GM18499 (cell line): ENCODE data around the gene USP22.
"Not testable (repeated sequence)": the region's sequence is repeated elsewhere in the genome, so short reads cannot be mapped to it uniquely, and the experiment has no call there.

Experiments
- ATAC-seq: cut with Tn5 transposase; IDR thresholded peaks from one replicate; pipeline ENCODE4 v1.9.1; 2021; ENCODE audit warnings: moderate number of reproducible peaks; ENCODE audit not compliant: insufficient read depth, unreplicated experiment

USP22 gene

DNA sequence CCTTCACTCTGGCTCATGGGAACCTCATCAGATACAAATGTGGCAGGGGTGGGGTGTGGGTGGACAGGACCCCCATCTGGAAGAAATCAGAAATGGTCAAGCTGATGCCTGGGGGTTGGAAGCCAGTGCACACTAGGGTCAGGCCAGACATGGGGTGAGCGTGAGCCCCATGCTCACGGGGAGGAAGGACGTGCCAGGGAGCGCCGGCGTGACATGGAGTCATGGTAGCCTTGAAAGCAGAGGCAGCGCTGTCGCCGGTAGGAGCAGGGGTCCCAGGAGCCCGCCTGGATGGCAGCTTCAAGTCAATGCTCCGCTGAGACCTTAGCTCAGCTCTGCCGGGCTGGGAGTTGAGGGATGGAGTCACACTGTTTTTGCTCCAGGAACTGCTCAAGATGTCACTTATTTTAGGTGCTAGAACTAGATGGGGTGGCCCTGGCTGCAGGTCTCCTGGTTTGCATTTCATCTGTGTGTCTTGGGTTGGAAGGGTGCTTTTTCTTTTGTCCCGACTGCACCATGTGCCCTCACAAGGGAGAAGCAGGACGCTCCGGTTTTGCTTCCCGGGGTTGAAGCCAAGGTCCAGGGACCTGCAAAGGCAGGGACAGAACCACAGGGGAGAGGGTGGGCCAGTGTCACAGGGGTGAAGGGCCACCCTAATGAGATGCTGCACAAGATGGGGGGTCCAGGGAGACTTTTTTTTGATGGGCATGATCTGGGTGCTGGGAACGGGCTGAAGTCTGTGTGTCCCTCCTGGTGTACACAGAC is 51.4 kb downstream of the USP22 start:
- ATAC-seq: no peak

DNA sequence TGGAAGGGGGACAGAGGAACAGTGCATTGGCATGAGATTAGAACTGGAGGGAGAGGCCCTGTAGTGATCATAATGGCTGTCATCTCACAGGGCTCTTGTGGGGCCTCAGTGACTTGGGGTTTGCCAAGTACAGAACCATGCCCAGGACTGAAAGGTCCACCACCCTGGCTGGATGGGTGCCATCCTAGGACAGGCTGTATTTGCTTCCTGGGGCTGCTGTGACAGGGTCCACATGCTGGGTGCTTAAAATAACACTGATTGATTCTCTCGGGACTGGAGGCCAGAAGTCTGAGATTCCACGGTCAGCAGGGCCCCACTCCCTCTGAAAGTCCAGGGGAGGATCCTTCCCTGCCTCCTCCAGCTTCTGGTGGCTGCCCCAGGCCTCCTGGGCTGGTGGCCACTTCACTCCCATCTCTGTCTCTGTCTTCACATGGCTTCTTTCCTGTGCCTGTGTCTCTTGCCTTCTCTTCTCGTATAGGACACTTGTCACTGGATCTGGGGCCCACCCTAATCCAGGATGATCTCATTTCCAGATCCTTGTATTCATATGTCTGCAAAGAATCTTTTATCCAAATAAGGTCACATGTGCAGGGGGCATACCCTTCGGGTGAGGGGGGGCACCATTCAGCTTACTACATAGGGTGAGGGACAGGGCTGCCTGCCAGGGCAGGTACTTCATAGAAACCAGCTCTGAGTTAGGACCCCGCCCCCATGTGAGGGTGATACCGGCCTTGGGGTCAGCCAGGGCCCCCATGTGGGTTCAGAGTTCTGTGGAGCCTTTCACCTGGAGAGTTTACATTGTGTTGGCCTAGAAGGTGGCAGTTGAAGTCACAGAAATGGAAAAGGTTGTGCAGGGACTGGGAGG is 52.6 kb downstream of the USP22 start:
- ATAC-seq: no peak

DNA sequence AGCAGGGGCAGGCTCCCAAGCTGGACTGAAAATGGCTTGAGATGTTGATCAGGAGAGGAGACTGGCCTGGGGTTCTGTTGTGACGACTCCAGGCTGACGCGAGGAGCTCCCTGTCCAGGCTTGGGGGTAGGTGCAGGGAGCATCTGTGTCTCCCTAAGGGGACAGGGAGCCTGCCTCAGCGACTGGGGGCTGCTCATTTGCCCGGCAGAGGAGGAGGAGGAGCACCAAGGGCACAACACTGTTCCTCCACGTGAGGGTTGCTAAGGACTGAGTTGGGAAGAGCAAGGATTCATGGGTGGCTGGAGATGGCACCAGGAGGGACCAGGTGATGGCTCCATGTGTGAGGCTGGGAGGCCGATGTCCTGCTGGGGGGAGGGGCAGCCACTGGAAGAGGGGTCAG is 53.3 kb downstream of the USP22 start:
- ATAC-seq: no peak

DNA sequence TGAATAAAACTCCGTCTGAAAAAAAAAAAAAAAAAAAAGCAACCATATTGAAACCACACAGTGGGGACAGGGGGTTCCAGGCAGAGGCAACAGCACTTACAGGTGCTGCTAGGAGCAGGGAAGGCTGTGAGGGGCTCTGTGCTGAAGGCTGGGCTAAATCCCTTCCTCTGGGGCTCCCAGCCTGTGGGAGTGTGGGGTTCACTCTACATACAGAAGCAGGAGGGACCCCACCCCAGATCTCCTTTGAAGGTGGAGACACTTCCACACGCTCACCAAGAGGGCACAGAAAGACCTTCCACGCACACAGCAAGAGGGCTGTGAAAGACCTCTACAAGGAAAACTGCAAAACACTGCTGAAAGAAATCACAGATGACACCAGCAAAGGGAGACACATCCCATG is 53.9 kb downstream of the USP22 start:
- ATAC-seq: no peak

DNA sequence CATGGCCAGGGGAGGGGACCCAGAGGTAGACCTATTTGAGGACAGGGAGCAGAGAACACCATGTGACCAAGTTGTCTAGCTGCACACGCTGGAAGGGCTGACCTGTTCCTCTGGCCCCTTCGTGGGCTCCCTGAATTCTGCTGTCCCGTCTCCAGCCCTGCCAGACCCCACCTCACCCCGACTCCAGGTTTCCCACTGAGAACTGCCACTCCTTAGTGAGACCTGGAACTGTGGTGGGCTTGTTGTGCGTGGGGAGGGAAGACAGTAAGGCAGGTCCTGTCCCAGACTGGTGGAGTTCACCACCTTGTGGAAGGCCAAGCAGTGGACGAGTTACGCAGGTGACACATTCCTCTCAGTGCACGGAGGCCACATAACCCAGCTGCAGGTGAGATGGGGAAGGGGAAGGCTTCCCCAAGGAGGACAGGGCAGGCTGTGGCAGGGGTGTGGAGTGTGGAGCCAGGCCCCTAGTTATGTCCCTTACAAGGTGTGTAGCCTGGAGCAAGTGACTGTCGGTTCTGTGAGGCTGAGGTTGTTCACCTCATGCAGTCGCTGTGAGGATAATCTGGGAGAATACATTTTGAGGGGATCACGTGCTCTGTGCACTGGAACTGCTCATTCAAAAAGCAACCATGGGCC is 54.7 kb downstream of the USP22 start:
- ATAC-seq: no peak

DNA sequence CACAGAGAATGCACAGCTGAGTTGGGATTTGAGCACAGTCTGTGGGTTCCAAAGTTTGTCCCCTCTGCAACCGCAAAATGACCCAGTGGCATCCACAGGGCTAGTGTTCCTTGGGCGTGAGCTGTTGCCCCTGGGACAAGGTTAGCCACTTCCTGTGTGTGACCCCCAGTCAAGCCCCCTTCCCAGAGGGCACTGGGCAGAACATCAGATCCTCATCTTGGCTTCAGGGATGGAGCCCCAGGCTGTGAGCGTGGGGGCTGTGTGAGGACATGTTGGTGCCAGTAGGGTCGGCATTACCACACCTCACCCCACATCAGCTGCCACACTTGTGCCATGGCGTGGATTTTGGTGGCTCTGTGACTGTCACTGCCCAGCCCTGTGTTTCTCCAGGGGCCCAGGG is 55.3 kb downstream of the USP22 start:
- ATAC-seq: no peak

DNA sequence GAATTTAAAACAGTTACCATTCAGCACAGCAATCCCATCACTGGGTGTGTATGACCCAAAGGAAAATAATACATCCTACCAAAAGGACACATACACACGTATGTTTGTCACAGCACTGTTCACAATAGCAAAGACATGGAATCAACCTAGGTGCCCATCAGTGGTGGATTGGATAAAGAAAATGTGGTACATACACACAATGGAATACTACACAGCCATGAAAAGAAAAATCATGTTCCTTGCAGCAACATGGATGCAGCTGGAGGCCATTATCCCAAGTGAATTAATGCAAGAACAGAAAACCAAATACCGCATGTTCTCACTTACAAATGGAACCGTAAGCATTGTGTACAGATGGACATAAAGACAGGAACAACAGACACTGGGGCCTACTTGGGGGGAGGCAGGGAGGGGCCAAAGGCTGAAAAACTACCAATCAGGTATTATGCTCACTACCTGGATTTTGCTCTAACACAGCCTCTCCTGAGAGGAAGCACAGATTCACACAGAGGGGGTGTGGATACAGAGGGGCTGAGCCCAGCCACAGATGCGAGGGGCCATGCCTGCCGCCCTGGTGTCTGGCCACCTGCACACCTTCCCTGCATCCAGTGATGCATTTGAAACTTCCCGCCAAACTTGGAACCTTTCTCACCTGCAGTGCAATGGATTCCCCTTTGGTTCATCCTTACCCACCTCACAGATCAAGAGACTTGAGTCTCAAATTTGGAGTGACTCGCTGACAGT is 55.9 kb downstream of the USP22 start:
- ATAC-seq: no peak

DNA sequence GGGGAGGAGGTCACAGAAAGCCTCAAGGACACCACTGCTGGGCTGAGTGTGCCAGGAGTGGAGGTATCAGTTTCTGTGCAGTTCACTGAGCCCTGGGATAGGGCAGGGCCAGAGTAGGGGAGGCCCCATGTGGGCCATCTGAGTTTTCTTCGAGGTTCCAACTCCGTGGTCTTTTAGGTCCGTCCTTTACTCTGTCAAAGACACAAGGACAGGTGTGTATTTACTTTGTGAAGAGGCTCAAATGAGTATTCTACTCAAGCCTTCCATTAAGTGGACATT is 59.5 kb downstream of the USP22 start:
- ATAC-seq: no peak

DNA sequence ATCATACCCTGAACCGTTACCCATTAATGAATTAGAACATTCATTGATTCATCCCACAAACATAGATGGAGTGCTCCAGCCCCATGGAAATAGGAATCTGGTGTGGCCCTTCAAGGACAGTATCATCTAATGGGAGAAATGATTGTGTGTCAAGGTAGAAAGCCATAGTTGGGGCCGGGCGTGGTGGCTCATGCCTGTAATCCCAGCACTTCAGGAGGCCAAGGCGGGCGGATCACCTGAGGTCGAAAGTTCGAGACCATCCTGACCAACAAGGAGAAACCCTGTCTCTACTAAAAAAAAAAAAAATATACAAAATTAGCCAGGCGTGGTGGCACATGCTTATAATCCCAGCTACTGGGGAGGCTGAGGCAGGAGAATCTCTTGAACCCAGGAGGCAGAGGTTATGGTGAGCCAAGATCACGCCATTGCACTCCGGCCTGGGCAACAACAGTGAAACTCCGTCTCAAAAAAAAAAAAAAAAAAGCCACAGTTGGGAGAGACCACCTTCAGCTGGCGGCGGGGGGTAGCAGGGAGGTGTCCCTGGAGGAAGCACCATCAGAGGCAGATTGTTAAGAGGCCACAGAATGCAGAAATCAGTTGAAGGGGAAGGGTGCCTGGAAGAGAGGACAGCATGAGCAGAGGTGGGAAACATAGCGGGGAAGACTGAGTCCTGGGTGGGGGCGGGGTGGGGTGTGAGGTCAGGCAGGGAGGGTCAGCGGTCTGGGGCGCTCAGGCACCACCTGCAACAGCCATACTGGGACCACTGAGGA is 60.0 kb downstream of the USP22 start:
- ATAC-seq: no peak

DNA sequence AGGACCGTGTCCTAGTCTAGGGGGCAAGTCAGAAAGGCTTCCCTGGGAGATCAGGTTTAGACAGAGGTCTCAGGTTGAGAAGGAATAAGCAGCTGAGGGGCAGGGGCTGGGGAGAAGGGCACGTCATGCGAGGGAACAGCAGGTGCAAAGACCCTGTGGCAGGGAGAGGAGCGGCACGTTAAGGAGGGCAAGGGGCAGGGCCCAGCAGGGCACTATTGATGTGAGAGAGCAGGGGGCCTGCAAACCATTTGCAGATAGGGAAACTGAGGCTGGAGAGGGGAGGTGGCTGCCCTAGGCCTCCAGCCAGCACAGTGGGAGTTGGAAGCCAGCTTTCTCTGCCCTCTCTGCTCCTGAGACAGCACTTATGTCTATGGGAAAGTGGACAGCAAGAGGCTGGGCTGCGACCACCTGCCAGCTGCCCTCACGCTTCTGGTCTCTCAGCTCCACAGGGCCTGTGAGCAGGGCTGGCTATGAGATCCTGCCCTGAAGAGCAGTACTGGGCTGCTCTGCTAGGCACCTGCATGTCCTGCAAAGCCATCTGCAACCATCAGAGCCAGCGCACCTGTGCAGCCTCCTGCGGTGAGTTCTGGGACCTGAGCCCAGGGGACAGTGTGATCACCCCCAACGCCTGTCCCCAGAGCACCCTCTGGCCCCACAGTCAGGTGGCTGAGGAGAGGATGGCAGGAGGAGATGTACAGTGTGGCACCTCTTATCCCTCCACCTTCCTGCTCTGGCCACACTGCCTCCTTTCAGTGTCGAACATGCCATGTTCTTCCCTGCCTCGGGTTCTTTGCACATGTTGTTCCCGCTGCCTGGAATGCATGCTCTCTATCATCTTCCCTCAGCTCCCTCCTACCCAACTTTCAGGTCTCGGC is 61.5 kb downstream of the USP22 start:
- no peak for ATAC-seq

DNA sequence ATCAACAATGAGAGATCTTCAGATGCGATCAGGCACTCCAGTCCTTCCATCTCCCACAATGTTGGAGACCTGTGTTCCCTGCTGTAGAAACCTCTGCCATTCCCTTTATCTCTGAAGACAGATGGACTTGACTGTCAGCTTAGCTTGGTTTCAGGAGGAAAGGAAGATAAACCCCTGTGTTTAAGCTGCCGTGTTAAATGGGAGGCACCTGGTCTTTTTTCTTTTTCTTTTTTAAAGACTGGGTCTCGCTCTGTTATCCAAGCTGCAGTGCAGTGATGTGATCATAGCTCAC is 63.1 kb downstream of the USP22 start:
- no peak for ATAC-seq

DNA sequence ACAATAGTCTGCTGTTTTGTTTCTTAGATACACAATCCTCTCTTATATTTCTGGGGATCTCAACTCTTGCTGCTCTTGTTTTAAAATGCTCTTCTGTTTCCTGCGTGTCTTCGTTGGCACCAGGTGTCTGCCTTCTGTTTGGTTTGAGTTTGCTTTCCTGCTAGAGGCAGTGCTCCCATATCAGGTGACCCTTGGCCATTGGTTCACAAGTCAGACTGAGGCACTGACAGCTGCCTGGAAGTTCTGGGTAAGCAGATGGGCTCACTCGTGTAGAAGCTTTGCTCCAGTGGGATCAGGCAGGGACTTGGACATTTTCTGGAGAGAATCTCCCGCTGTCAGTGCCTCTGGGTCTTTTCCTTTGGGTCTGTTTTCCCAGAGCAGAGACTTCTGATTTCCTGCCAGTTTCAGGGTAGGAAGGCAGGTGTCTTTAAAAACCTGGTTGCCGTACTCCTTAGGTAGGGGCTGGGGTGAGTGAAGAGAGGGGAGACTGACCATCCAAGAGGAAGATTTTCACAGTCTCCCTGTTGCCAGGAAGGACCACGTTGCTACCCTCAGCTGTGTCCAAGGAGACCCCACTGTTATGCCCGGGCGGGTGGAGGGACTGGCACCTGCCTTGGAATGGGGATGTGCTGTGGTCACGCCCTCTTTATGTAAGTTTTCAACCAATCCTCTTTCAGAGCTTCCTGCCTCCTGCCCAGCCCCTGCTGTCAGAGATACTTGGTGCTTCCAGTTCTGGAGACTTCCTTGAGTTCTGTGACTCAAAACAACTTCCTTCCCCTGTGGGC is 63.6 kb downstream of the USP22 start:
- not testable (repeated sequence) for ATAC-seq

DNA sequence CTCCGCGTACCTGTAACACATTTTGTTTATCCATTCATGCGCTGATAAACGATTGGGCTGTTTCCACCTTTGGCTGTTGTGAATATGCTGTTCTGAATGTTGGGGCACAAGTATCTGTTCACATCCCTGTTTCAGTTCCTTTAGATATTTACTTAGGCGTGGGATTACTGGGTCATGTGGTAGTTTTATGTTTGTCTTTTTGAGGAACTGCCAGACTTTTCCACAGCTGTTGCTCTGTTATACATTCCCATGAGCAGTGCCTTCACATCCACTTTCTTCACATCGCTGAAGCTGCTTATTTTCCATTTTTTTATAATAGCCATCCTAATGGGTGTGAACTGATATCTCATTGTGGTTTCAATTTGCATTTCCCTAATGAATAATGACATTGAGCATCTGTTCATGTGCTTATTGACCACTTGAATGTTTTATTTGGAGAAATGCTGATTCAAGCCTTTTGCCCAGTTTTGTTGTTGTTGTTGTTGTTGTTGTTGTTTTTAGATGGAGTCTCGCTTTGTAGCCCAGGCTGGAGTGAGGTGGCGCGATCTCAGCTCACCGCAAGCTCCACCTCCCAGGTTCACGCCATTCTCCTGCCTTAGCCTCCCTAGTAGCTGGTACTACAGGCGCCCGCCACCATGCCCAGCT is 65.1 kb downstream of the USP22 start:
- ATAC-seq: not testable (repeated sequence)

DNA sequence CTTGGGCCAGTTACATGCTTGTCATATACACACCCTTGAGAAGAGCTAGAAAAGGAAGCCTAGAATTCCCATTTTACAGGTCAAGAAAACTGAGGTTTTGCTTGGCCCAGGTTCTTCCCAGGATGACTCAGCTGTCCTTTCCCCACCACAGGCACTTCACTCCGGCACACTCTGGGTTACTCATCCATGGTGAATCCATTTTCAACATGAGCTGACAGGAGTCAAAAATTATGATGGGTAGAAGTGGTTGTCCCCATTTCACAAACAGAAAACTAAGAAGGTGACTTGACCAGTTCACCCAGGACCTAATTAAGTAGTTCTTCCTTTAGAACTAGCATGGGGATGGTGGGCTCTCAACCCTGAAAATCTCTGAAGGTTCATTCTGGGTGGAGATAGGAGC is 67.2 kb downstream of the USP22 start:
- ATAC-seq: no peak

DNA sequence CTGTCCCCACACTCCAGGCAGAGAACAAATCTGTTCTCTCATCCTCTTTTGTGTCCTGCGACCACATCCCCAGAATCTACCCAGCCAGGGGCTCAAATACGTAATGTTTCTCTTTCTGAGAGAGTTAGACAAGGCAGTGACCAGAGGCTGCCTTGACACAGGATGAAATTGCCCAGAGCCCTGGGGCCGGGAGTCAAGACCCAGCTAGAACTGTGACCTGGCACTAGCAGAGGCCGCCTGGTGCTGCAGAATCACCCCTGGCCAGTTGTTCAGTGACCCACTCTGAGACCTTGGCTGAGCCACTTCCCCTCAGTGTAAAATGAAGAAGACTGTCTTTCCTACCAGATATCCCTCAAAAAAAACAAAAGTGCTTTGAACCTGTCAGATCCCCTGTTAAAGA is 72.5 kb downstream of the USP22 start:
- ATAC-seq: no peak

DNA sequence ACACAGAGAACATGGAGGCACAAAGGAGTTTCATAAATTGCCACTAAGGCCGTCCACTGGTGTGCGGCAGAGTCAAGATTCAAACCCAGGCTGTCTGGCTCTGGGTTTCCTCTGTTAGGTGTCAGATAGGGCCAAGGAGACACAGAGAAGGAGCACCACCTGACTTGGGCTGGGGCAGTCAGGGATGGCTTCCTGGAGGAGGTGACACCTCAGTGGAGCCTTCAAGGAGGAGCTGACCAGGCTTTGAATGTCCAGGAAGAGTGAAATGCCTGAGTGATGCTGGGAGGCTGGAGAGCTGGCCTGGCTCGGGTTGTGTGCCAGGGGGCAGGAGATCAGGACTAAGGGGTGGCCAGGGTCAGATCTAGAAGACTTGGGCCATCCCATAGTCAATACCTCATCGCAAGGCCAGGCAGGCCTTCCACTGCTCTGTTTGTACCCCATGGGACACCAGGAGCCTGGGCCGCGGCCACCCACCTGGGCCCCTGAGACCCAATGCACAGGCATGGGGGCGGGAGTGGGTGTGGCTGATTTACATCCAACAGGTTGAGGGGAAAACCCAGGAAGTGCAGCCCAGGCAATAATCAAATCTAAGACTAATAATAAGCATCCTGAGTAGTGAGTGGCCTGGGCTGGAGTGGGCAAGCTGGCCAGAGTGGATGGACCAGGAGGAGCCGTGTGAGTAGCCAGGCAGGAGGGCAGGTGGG is 73.7 kb downstream of the USP22 start:
- ATAC-seq: no peak

DNA sequence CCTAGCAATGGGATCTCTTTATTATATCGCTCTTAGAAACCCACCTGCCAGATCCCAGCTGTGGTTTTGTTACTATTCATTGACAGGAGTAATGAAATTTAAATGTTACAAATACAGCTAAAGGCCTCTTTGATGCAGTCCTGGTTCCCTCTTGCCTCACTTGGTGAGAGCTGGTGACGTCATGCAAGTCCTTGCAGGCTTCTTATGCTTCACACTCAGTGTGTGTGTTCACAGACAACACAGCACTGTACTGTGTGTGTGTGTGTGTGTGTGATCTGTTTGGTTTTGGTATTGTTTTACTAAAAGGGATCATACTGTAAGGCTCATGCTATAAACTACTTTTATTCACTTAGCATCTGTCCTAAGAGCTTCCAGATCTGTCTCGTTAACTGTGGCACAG is 75.0 kb downstream of the USP22 start:
- ATAC-seq: no peak

DNA sequence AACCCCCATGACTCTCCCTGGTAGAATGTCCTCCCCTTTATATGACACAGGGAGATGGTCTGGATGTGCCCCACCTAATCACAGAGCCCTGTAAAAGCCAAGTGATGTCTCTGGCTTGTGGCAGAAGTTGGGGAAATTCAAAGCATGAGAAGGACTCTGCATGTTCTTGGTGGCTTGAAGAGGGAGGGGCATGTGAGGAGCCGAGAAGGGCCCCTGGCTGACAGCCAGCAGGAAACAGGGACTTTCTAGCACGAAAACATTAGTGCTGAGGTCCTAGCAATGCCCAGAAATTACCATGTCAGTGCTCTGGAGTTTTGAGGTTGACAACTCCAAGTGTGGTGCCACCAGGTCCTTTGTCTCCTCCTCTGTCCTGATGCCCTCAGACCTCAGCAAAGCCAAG is 75.9 kb downstream of the USP22 start:
- no peak for ATAC-seq
